HL-60 (cell line): ENCODE results near the gene PELI2.

Experiments used
- DNase-seq, 2 experiments: peaks; one replicate each; pipeline ENCODE4 v3.0.0-alpha.2; 2010 to 2020; ENCODE audit warnings: low read depth in 1 of 2, low spot score in 1 of 2
- H3K27ac ChIP-seq: fragments of 250-450 bp; sonication (Bioruptor Pico); replicated peaks from 2 replicates; pipeline ENCODE4 v1.5.1; 2020; ENCODE audit warnings: mild to moderate bottlenecking, moderate library complexity
- H3K27me3 ChIP-seq: fragments of 250-450 bp; sonication (Bioruptor Pico); 2 replicates; pipeline ENCODE4 v1.5.1; 2021; ENCODE audit warnings: mild to moderate bottlenecking, moderate library complexity; ENCODE audit not compliant: insufficient read depth, poor library complexity, severe bottlenecking
- H3K4me3 ChIP-seq: replicated peaks from 2 replicates; pipeline ENCODE4 v1.5.1; 2011; ENCODE audit warnings: mild to moderate bottlenecking, control low read depth, low read length; ENCODE audit not compliant: insufficient read depth
- CTCF ChIP-seq: IDR thresholded peaks from one replicate; pipeline ENCODE4 v1.5.1; 2011; ENCODE audit warnings: low read length, control low read depth, inconsistent platforms; ENCODE audit not compliant: insufficient read depth
- GABPA ChIP-seq: IDR thresholded peaks from 2 replicates; pipeline ENCODE4 v1.6.1; 2012; ENCODE audit warnings: low read depth
- POLR2AphosphoS5 ChIP-seq: IDR thresholded peaks from 2 replicates; pipeline ENCODE4 v1.6.1; 2012; ENCODE audit warnings: low read depth
- REST ChIP-seq: IDR thresholded peaks from 2 replicates; pipeline ENCODE4 v1.6.1; 2012; ENCODE audit warnings: low read depth; ENCODE audit not compliant: insufficient replicate concordance
- SPI1 ChIP-seq: IDR thresholded peaks from 2 replicates; pipeline ENCODE4 v1.6.1; 2012; ENCODE audit warnings: low read depth, mild to moderate bottlenecking, borderline replicate concordance

PELI2 gene

GRCh38 chr14:56185992-56186391, 67.8 kb downstream of the PELI2 start:
- Histone ChIP-seq H3K27ac (no peak overlapping the region), H3K27me3 (no peaks in the 10 kb centered on the region), H3K4me3 (no peak overlapping the region)
- DNase-seq = no peak
- TF ChIP-seq GABPA = no peak
- no peak for TF ChIP-seq REST
- no peak for TF ChIP-seq CTCF
- TF ChIP-seq SPI1 = no peak
- no peak for TF ChIP-seq POLR2AphosphoS5

- no peak for DNase-seq
- no peaks in the 10 kb centered on the region for H3K27me3 ChIP-seq
- H3K4me3 ChIP-seq = no peak overlapping the region
- H3K27ac ChIP-seq = no peak overlapping the region
- TF ChIP-seq POLR2AphosphoS5 = no peak
These were observed 69.5 kb downstream of the PELI2 start for GRCh38 chr14:56187736-56188135.

GRCh38 chr14:56189307-56189706, 71.1 kb downstream of the PELI2 start:
- no peak overlapping the region for H3K27ac ChIP-seq
- no peak for TF ChIP-seq GABPA
- TF ChIP-seq REST = no peak
- TF ChIP-seq POLR2AphosphoS5 = no peak
- TF ChIP-seq CTCF = no peak
- TF ChIP-seq SPI1 = no peak
- H3K4me3 ChIP-seq = no peak overlapping the region
- no peak for DNase-seq
- no peaks in the 10 kb centered on the region for H3K27me3 ChIP-seq

- DNase-seq = no peak
- TF ChIP-seq REST (no peak), GABPA (no peak), SPI1 (no peak), POLR2AphosphoS5 (no peak), CTCF (no peak)
- Histone ChIP-seq H3K4me3 (no peak overlapping the region), H3K27ac (no peak overlapping the region), H3K27me3 (no peaks in the 10 kb centered on the region)
These were observed 75.1 kb downstream of the PELI2 start for GRCh38 chr14:56193347-56193746.
